K562 (cell line): ENCODE results near the gene EIF3J. TPM values are rescaled to one million over a fixed set of nuclear protein-coding genes. Genes with fewer than 3 reads are reported as not detected.
A peak's percentile ranks its signal among the peaks of the same experiment; 100 is the strongest.

ENCODE experiments used
- BRF1 ChIP-seq: IDR thresholded peaks from 3 replicates; pipeline ENCODE4 v1.6.1; 2011; ENCODE audit warnings: borderline replicate concordance, mild to moderate bottlenecking; ENCODE audit not compliant: insufficient read length; ENCODE audit errors: extremely low read depth
- C11orf30 ChIP-seq: fragments of 450-650 bp; IDR thresholded peaks from 2 replicates; pipeline ENCODE4 v1.6.1; 2016; ENCODE audit warnings: low read depth, mild to moderate bottlenecking
- KDM4B ChIP-seq, 2 experiments: fragments of 450-650 bp in 1 of 2; sonication (generic) in 1 of 2; IDR thresholded peaks; 2 replicates each; pipeline ENCODE4 v1.6.1; 2016 to 2017; ENCODE audit warnings: borderline replicate concordance in 2 of 2, antibody characterized with exemption in 1 of 2, low read depth in 1 of 2, mild to moderate bottlenecking in 1 of 2
- NFE2L1 ChIP-seq: fragments of 450-650 bp; IDR thresholded peaks from 2 replicates; pipeline ENCODE4 v1.6.1; 2016; ENCODE audit warnings: missing genetic modification characterization, low read depth, mild to moderate bottlenecking, missing compliant biosample characterization, moderate library complexity, borderline replicate concordance
- NR4A1 ChIP-seq, 2 experiments: fragments of 250-450 bp in 1 of 2; fragments of 450-650 bp in 1 of 2; sonication (Bioruptor Pico) in 1 of 2; IDR thresholded peaks; 2 replicates each; pipeline versions ENCODE4 v1.4.0 to v1.6.1; 2016 to 2020; ENCODE audit warnings: mild to moderate bottlenecking in 2 of 2, missing compliant biosample characterization in 1 of 2, missing genetic modification characterization in 1 of 2, moderate library complexity in 1 of 2
- XRCC4 ChIP-seq: IDR thresholded peaks from one replicate; pipeline ENCODE4 v1.6.1; 2011; ENCODE audit not compliant: insufficient read depth, insufficient read length; ENCODE audit errors: extremely low read depth
- ZC3H4 ChIP-seq: sonication (generic); formaldehyde crosslinking; IDR thresholded peaks from 2 replicates; pipeline ENCODE4 v1.9.0; 2021; ENCODE audit warnings: missing genetic modification reagents, borderline replicate concordance
- ZFX ChIP-seq: sonication (generic); formaldehyde crosslinking; IDR thresholded peaks from 2 replicates; pipeline ENCODE4 v1.8.0; 2022; ENCODE audit warnings: mild to moderate bottlenecking, missing genetic modification reagents, moderate library complexity
- polyA plus RNA-seq, 8 experiments: library from polyadenylated mRNA; depleted of rRNA in 4 of 8; stranded (reverse) in 5 of 8; unstranded in 3 of 8; fragments of >200 nt; fragmentation: Nextera tagmentation in 2 of 8; fragmentation: Illumina TruSeq in 1 of 8; extraction: Ambion mirVana in 2 of 8; extraction: Trizol in 1 of 8; gene quantifications; 2 replicates each; pipeline versions ENCODE4 v1.2.1 to v1.2.3, GENCODE V29; 2011 to 2014; ENCODE audit warnings: inconsistent platforms in 1 of 8, missing spikeins in 1 of 8
- total RNA-seq, 7 experiments: library from RNA; depleted of rRNA in 6 of 7; stranded (reverse); fragments of >200 nt in 6 of 7; fragmentation: Illumina TruSeq in 2 of 7; extraction: Trizol in 2 of 7; gene quantifications; 2 replicates each; pipeline versions ENCODE4 v1.2.1 to v1.2.3, GENCODE V29; 2011 to 2021; ENCODE audit warnings: low replicate concordance in 1 of 7
- TF ChIP-seq, protein P1 (sequence below): fragments of 450-650 bp; IDR thresholded peaks from 2 replicates; pipeline ENCODE4 v1.6.1; 2017; ENCODE audit warnings: mild to moderate bottlenecking, moderate library complexity
- TF ChIP-seq, protein P2 (sequence below), 2 experiments: fragments of 450-650 bp in 1 of 2; sonication (generic) in 1 of 2; formaldehyde crosslinking in 1 of 2; IDR thresholded peaks in 1 of 2; conservative IDR thresholded peaks in 1 of 2; 2 replicates each; pipeline versions ENCODE4 v1.6.1 to v1.8.1; 2016 to 2023; ENCODE audit warnings: mild to moderate bottlenecking in 2 of 2, moderate library complexity in 2 of 2, inconsistent platforms in 1 of 2, missing genetic modification reagents in 1 of 2

Gene EIF3J
- total and polyA plus RNA-seq, 9 of the 15 experiments (the other 6 are each of a cell fraction or from before 2014, with no cell fraction given): 44.2 to 217 (median 151) TPM

DNA sequence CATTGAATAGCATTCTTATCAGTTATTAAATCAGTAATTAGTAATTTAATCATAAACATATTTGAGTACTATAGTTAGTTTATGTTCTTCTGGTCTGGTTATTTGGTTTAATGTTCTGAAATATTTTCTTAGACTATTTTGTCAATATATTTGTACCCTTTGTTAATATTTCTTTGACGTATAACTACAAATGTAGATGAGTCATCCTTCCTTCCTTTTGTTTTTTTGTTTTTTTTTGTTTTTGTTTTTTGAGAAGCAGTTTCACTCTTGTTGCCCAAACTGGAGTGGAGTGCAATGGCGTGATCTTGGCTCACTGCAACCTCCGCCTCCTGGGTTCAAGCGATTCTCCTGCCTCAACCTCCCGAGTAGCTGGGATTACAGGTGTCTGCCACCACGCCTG, 17.4 kb upstream of the EIF3J start (continued):
- TF ChIP-seq, protein P1, sequence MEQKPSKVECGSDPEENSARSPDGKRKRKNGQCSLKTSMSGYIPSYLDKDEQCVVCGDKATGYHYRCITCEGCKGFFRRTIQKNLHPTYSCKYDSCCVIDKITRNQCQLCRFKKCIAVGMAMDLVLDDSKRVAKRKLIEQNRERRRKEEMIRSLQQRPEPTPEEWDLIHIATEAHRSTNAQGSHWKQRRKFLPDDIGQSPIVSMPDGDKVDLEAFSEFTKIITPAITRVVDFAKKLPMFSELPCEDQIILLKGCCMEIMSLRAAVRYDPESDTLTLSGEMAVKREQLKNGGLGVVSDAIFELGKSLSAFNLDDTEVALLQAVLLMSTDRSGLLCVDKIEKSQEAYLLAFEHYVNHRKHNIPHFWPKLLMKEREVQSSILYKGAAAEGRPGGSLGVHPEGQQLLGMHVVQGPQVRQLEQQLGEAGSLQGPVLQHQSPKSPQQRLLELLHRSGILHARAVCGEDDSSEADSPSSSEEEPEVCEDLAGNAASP: no peak
- TF ChIP-seq NFE2L1: peak; percentile 58; the same call in 1 of the 2 replicates
- no peak for TF ChIP-seq ZFX (CRISPR knock-in tag)
- no peak for TF ChIP-seq ZC3H4 (CRISPR knock-in tag)
- TF ChIP-seq KDM4B (IDR thresholded peaks at IDR 0.05; ENCODE audit: borderline replicate concordance in 2 of 2, low read depth in 1 of 2): no peak
- TF ChIP-seq, protein P2, sequence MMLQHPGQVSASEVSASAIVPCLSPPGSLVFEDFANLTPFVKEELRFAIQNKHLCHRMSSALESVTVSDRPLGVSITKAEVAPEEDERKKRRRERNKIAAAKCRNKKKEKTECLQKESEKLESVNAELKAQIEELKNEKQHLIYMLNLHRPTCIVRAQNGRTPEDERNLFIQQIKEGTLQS (IDR thresholded peaks at IDR 0.05): peak; percentile 42
- TF ChIP-seq, protein P2 (CRISPR knock-in tag; conservative IDR thresholded peaks at IDR 0.05): no peak
- TF ChIP-seq NR4A1 (CRISPR knock-in tag; IDR thresholded peaks at IDR 0.05): no peak
- no peak for TF ChIP-seq NR4A1 (tag; IDR thresholded peaks at IDR 0.05)
- peak; percentile 40; the same call in 1 of the 2 replicates for TF ChIP-seq C11orf30
- no peak for TF ChIP-seq BRF1
- TF ChIP-seq XRCC4: no peak
- TF ChIP-seq, all 486 proteins: peak for 6
